Thyroid gland (tissue), 4 donors: Measurements from ENCODE around the gene SORCS2.

ENCODE experiments used
- POLR2A ChIP-seq, 2 donors: fragments of 450-650 bp; IDR thresholded peaks; one replicate each; pipeline ENCODE4 v1.6.1; 2017; ENCODE audit warnings: antibody characterized with exemption in 2 of 2, mild to moderate bottlenecking in 2 of 2, moderate library complexity in 1 of 2
- TF ChIP-seq, protein P1 (sequence below), 6 experiments: fragments of 200-600 bp in 3 of 6; fragments of 450-650 bp in 3 of 6; sonication (generic) in 3 of 6; IDR thresholded peaks; one replicate each; pipeline ENCODE4 v1.5.1; 2016 to 2019; ENCODE audit warnings: antibody characterized with exemption in 6 of 6, mild to moderate bottlenecking in 2 of 6, inconsistent platforms in 1 of 6, moderate library complexity in 1 of 6

- TF ChIP-seq POLR2A (IDR thresholded peaks at IDR 0.05), result no peak
- TF ChIP-seq, protein P1, sequence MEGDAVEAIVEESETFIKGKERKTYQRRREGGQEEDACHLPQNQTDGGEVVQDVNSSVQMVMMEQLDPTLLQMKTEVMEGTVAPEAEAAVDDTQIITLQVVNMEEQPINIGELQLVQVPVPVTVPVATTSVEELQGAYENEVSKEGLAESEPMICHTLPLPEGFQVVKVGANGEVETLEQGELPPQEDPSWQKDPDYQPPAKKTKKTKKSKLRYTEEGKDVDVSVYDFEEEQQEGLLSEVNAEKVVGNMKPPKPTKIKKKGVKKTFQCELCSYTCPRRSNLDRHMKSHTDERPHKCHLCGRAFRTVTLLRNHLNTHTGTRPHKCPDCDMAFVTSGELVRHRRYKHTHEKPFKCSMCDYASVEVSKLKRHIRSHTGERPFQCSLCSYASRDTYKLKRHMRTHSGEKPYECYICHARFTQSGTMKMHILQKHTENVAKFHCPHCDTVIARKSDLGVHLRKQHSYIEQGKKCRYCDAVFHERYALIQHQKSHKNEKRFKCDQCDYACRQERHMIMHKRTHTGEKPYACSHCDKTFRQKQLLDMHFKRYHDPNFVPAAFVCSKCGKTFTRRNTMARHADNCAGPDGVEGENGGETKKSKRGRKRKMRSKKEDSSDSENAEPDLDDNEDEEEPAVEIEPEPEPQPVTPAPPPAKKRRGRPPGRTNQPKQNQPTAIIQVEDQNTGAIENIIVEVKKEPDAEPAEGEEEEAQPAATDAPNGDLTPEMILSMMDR (IDR thresholded peaks at IDR 0.05), result no peak
These were observed 118.1 kb downstream of the SORCS2 start for GRCh38 chr4:7310451-7310850.
